Activated CD8-positive, alpha-beta memory T cell treated with anti-CD3 and anti-CD28 coated beads, Interleukin-2, amount 50 U/mL, for 24 hours (primary cell): ENCODE results near the gene AKAP11.

Experiments used
- DNase-seq: peaks from one replicate; pipeline ENCODE4 v3.0.0-alpha.2; 2020; ENCODE audit errors: extremely low read depth

AKAP11 gene

GRCh38 chr13:42337808-42338600 is 66.1 kb downstream of the AKAP11 start:
- DNase-seq: no peak

- no peak for DNase-seq
These were observed 73.4 kb downstream of the AKAP11 start for GRCh38 chr13:42345367-42345766.

GRCh38 chr13:42348576-42348975 is 76.6 kb downstream of the AKAP11 start:
- no peak for DNase-seq

- DNase-seq: no peak
These were observed 78.2 kb downstream of the AKAP11 start for GRCh38 chr13:42350141-42350540.

- no peak for DNase-seq
These were observed 82.5 kb downstream of the AKAP11 start for GRCh38 chr13:42354241-42355091.

- DNase-seq: no peak
These were observed 83.1 kb downstream of the AKAP11 start for GRCh38 chr13:42355092-42355485.

GRCh38 chr13:42355491-42356183 is 83.7 kb downstream of the AKAP11 start:
- no peak for DNase-seq

GRCh38 chr13:42356184-42356575 is 84.2 kb downstream of the AKAP11 start:
- no peak for DNase-seq

- DNase-seq: no peak
These were observed 88.2 kb downstream of the AKAP11 start for GRCh38 chr13:42360046-42360574.

GRCh38 chr13:42361701-42362100 is 89.7 kb downstream of the AKAP11 start:
- no peak for DNase-seq

- DNase-seq: no peak
These were observed 92.1 kb downstream of the AKAP11 start for GRCh38 chr13:42363941-42364612.

GRCh38 chr13:42364613-42365000 is 92.7 kb downstream of the AKAP11 start:
- no peak for DNase-seq

DNA sequence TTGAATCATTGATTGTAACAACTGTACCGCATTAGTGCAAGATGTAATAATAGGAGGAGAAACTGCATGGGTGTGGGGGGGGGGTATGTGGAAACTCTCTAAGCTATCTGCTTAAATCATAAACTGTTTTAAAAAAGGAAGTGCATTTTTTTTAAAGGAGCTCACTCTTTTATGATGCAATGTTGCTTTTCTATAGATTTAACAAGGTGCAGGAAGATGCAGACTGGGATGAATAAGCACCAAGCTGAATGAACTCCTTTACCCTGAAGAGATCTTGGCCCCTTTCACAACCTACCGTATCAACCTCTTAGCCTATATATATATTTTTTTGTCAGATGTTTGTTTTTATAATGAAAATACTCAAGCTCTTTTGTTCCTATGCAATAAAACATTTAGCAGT is 95.9 kb downstream of the AKAP11 start:
- no peak for DNase-seq

DNA sequence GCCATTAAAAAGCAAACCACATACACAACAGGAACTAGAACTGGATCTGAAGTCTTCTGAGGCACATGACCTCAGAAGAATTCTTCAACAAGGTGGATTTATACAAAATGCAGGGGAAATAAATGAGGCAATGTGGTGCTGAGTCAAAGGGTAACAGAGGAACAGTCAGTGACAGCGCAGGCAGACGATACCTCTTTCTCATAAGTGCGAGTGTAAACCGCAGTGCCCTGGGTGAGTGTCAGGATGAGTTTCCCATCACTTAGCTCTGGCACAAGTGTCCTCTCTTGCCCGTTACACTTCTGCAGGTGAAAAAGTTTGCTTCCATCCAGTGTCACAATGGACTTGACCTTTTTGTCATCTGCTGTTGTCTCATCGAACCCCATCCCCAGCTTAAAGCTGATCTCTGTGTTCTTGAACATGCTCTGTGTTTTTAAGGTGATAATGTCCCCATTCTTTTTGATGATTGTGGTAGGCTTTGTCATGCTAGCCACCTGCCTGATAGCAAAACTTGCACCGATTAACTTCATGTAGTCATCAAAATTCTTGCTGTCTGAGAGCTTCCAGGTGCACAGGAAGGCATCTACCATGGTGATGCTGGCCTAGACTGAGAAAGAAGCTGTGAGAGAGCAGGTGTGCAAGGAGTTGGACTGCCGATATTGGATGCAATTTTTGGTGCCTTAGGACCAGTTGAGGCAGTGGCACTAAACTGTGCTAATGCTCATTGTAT is 97.3 kb downstream of the AKAP11 start:
- no peak for DNase-seq

DNA sequence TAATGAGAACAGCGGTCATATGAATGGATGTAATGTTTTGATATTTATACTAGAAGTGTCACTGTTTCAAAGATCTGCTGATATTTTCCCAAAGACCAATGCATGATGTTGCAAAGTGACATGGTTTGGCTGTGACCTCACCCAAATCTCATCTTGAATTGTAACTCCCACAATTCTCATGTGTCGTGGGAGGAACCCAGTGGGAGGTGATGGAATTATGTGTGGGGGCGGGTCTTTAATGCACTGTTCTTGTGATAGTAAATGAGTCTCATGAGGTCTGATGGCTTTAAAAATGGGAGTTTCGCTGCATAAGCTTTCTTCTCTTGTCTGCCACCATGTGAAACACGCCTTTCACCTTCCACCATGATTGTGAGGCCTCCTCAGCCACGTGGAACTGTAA is 98.3 kb downstream of the AKAP11 start:
- no peak for DNase-seq
